Stimulated activated CD8-positive, alpha-beta memory T cell treated with anti-CD3 and anti-CD28 coated beads, Interleukin-4, amount 100 ng/mL, for 24 hours (primary cell): ENCODE results near the gene IQCK.
"Not testable (repeated sequence)": the region's sequence is repeated elsewhere in the genome, so short reads cannot be mapped to it uniquely, and the experiment has no call there.

Experiments
- DNase-seq: peaks from one replicate; pipeline ENCODE4 v3.0.0-alpha.2; 2020; ENCODE audit warnings: low read depth

IQCK gene, protein sequence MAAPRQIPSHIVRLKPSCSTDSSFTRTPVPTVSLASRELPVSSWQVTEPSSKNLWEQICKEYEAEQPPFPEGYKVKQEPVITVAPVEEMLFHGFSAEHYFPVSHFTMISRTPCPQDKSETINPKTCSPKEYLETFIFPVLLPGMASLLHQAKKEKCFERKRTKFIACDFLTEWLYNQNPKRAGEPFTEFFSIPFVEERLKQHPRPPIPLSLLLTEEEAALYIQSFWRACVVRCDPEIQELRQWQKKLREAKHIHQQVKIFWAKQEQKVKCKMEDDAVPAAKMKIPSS

DNA sequence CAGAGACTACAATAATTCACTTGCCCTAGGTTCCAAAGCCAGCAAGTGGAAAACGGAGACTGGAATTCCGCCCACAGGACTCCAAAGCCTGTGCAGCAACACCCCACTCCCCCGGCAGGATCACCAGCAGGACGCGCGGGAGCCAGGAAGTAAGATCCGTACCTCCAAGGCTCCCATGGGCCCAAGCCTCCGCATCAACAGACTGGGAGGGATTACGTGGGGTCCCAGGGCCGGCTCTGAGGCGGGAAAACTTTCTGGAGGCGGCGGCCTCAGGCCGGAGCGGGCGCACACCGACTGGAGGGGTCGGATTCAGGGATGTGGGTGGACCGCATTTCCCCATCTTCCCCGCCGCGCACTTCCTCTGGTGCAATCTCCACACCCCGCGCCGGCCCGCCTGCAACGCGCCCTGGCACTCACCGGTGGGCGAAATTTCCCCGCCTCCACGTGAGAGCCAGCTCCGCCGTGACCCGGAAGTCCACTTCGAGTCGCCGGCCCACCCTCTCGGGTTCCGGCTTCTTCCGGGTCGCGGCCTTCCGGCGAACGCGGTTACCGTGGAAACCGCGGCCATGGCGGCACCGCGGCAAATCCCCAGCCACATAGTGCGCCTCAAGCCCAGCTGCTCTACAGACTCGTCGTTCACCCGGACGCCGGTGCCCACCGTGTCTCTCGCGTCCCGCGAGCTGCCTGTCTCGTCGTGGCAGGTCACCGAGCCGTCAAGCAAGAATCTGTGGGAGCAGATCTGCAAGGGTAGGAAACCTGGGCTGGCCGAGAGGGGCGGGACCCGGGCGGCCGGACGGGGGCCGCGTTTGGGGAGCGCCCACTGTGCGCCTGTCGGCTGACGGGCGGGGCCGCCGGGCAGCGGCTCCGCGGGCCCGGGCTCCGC is at the start of gene IQCK, which contains the start of gene KNOP1:
Gene IQCK (plus strand): TSS at position 531 of the 883 bp plus-strand sequence. CDS start 36 bp downstream, at position 567.
Gene KNOP1 (minus strand): TSS at position 487 of the 883 bp plus-strand sequence. CDS start 3,192 bp downstream, outside the sequence.
- DNase-seq = peak; percentile 84

DNA sequence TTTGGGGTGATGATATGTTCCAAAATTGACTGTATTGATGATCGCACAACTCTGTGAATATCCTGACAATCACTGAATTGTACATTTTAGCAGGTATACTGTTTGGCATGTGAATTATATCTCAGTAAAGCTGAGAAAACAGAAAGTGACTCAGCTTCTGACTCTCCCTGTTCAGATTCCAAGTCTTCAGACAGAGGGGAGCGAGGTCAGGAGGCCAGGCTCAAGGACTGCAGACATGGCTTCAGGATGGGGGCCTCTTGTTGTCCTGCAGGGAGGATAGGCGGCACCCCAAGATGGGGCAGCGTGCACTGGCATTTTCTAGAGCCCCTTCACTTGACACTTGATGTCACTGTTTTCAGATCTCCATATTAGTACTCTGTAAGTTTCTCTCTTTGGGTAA is 45.7 kb upstream of the IQCK start:
- DNase-seq = no peak

DNA sequence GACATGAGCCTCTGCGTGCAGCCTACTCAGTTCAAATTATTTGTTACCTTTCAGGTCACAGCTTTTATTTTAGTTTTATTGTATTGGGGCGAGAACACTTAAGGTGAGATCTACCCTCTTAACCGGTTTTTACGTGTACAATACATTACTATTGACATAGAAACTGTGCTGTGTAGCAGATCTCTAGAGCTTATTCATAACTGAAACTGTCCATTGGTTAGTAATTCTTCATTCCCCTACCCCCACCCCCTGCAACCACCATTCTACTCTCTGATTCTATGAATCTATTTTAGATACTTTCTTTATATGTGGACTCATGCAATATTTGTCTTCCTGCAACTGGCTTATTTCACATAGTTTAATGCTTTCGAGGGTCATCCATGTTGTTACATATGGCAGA is 43.6 kb upstream of the IQCK start:
- DNase-seq = no peak

DNA sequence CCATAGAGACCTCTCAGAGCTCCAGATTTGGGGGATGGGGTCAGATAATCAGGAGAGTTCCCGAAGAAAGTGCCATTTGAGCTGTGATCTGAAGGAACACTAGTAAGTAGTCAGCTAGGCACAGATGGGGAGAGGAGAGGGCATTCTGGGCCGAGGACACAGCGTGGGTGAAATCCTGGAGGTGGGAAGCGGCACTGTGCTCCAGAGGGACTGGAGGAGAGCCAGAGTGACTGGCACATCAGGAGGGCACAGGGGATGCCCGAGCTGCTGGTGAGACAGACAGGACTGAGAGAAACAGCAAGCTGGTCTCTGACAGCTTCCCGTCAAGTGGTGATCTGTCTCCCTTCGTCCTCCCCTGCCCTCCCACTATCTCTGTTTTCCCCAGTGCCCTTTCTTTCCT is 40.7 kb upstream of the IQCK start:
- no peak for DNase-seq

DNA sequence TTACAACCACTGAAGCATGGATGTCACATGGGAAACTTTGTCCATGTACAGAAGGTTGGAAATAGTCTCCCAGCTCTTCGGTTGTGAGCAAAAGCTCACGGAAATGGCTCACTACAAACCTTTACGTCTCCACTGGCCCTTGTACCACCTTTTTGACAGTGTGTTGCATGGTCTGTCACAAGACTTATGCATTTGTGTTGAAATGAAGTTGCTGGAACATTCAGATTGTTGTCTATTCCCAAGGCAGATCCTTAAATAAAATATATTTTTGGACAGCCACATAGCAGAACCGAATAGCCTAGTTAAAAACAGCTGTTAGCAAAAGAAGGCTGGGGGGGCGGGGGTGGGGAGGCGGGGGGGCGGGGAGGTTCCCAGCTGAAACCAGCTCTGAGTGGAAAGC is 39.3 kb upstream of the IQCK start:
- no peak for DNase-seq

DNA sequence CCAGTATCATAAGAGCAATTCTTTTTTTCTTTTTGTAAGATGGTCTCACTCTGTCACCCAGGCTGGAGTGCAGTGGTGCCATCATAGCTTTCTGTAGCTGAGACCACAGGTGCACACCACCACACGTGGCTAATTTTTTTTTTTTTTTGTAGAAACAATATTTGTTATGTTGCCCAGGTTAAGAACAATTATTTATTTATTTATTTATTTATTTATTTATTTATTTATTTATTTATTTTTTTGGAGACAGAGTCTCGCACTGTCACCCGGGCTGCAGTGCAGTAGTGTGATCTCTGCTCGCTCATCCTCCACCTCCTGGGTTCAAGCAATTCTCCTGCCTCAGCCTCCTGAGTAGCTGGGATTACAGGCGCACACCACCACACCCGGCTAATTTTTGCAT is 38.8 kb upstream of the IQCK start:
- DNase-seq = not testable (repeated sequence)

DNA sequence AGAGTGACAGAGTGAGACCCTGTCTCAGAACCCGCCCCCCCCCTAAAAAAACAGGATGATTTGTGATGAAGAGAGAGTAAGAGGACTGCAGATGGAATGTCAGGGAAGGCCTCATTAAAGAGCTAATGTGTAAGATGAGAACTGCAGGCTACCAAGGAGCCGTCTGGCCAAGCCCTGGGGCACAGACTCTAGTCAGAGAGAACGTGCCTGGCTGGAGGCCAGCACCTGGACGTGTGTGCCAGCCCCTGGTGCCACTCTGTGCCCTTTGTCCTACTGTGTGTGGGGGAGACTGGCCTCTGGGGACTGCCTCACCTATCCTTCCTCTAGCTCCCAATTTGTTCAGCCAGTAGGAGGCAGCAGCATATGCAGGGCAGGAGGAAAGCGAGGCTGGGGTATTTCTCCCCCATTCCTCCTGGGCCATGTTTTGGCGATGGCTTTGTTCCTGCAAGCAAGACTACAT is 37.2 kb upstream of the IQCK start:
- no peak for DNase-seq

DNA sequence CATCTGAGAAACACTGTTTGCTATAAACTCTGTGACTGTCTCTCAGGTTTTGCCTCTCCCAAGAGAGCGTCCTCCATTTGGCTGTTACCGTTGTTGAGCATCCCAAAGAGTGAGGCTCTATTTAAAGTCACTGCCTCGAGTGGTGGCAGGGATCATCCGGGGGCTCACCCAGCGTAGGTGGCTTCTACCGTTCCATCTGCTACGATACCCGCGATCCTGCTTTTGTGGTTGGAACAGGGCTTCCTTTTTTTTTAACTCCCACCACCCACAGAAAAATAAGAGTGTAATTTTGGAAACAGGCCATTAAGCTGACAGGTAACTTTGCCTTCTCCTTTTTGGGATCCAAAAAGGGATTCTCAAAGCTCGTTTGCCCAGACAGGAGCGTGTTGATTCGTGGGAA is 36.4 kb upstream of the IQCK start:
- DNase-seq = no peak

DNA sequence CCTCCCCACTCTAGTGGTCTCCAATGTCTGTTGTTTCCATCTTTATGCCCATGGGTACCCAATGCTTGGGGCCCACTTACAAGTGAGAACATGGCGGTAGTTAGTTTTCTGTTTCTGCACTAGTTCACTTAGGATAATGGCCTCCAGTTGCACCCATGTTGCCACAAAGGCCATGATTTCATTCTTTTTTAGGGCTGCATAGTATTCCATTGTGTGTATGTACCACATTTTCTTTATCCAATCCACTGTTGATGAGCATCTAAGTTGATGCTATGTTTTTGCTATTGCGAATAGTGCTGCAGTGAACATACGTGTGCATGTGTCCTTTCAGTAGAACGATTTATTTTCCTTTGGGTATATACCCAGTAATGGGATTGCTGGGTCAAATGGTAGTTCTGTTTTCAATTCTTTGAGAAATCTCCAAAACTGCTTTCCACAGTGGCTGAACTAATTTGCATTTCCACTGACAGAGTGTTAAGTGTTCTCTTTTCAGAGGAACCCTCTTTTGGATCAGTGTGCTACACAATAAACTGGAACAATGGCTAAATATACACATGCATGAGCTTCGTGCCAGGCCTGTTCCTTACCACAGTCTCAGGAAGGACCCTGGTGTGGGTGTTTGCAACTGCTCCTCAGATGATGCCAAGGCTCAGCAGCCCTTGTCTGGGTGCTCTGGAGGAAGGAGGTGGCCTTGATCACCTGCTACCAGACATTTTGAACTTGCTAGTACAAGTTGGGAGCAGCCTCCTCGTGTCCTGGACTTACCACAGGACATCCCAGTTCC is 34.4 kb upstream of the IQCK start:
- no peak for DNase-seq

DNA sequence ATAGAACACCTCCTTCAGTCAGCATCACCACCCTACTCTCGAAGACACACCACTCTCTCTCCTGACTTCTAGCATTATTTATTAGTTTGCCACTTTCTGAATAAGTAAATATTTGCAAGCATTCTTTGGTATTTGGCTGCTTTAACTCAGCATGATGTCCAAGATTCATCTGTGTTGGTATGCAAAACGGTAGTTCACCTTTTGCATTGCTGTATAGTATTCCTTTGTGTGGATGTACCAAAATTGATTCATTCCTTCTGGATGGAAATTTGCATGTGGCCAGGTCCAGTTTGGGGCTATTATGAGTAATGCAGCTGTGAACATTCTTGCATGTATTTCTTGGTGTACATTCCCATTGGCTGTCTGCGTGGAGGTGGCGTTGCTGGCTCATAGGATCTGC is 32.9 kb upstream of the IQCK start:
- DNase-seq = no peak

DNA sequence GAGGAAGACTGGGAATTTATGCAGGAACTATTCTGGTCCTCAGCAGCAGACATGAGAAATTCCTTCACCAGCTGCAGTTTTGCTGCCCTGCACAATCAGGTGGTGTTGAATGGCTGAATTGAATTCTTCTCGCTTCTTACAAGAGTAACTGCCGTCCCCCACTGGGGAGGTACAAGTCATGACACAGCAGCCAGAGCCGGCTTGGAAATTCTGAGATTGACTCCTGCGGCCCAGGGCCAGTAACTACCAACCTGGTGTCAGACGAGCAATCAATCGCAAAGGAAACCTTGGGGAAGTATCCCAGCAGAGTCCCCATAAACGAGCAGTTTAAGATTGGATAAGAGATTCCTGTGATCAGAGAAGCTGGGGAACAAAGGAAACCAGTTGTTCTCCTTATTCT is 30.8 kb upstream of the IQCK start:
- DNase-seq = no peak

DNA sequence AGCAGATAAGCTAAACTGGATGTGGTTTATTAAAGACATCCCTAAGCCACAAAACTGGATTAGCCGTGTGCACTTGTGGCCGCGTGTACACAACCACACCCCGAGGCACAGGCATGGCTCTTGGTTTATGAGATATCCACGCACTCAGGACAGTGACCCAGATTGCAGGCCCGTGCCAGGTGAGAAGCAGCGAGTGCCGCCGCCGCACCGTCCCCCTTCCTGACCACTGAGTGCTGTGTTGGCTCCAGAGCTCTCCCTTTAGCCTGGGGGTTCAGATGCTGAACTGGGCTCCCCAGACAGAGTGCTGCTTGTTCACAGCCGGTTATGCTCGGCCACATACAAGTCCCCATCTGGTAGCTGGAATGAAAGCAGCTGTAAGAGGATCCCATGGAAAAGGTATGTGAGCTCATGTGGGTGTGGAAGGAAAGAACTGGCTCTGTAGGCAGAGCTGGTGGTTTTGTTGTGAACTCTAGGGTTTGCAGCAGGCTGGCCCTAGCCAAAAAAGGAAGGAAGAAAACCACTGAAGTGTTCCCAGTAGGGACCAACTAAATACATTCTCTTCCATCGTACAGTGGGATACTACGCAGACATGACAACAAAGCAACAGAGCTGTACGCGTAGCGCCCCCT is 29.6 kb upstream of the IQCK start:
- DNase-seq = no peak

DNA sequence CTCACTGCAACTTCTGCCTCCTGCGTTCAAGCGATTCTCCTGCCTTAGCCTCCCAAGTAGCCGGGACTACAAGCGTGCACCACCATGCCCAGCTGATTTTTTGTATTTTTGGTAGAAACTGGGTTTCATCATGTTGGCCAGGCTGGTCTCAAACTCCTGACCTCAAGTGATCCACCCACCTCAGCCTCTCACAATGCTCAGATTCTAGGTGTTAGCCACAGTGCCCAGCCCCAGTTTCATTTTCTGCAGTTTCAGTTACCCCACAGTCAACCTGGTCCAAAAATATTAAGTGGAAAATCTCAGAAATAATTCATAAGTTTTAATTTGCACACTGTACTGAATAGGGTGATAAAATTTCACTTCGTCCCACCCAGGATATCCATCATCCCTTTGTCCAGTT is 28.7 kb upstream of the IQCK start:
- DNase-seq = no peak

DNA sequence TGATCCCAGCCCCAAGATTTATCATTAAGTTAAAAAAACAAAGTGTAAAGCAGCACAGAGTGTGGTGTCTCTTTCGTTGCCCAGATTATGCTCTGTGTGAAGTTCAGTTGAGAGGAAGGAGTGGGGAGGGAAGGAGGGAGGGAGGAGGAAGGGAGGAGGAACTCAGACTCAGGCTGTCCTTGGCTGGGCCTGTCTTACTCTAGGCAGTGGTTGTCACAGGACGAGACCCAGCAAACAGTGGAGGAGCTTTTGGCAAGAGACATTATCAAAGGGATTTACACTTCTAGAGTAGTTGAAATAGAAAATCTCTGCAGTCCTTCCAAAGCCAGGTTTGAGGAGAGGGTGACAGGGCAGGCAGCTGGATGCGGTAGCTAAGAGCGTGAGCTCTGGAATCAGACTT is 27.9 kb upstream of the IQCK start:
- DNase-seq = no peak

DNA sequence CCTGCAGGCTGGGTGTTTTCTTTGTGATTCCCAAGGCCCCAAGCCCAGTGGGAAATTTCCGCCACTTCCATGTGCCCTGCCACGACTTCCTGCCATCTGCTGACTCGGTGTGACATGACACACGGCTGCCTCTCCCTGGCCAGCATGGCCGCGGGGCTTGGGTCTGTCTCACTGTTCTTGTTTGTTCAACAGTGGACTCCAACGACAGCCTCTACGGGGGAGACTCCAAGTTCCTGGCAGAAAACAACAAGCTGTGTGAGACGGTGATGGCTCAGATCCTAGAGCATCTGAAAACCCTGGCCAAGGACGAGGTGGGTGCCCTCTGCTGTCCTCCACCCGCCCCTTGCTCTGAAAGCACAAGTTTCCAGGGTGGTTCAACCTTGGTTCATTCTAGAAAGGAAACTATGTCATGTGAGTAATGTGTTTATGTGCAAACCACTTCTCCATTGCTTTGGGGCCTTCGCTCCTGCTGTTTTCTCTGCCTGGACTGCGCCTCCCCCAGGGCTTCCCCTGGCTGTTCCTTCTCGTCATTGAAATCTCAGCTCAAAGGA is 26.8 kb upstream of the IQCK start:
- no peak for DNase-seq

DNA sequence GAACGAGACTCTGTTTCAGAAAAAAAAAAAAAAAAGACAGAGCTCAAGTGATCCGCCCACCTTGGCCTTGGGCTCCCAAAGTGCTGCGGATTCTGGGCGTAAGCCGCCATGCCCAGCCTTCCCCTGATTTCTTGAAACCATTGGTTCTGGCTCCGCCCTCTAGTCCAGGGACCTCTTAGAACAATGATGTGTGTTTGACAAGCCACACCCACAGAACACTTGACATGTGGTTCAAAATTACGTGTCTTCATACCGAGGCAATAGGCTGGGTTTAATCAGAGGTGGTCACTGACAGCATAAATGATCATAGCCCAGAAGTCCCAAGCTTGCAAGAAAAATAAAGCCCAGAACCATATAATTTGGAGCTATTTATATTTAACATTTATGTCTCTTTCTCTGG is 23.1 kb upstream of the IQCK start:
- no peak for DNase-seq

DNA sequence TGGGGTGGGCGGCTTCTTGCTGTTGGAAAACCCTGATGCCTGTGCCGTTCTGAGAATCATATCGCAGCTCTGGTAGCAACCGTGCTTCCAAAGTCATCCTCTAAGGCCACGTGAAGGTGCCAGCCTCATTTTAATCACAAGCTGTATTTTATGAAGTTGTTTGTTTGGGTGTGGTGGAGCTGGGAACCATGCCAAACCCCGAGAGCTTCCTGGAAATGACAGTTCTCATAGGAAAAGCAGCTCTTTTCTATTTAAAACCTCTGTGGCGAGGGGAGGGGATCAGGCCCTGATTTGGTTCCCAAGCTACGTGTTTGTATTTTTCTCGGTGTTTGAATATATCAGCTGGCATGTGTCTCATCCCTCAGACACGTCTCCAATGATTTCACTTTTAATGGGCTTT is 21.7 kb upstream of the IQCK start:
- no peak for DNase-seq

DNA sequence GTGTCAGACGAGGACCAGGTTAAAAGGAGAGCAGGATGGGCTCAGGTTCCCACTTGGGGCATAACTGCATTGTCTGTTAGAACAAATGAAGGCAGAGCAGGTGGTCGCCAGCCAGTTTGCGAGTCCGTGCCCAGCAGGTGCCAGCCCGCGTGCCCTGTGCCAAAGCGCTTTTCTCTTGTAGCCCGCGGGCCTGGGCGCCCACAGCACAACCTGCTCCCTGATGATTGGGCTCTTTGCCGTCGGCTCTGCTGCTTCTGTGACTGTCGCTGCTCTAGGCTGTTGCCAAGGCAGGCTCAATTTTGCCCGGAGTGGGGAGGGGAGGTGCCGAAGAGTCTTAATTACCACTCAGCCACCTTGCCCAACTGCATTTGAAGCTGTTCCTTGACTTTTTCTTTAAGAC is 21.1 kb upstream of the IQCK start:
- DNase-seq = no peak

DNA sequence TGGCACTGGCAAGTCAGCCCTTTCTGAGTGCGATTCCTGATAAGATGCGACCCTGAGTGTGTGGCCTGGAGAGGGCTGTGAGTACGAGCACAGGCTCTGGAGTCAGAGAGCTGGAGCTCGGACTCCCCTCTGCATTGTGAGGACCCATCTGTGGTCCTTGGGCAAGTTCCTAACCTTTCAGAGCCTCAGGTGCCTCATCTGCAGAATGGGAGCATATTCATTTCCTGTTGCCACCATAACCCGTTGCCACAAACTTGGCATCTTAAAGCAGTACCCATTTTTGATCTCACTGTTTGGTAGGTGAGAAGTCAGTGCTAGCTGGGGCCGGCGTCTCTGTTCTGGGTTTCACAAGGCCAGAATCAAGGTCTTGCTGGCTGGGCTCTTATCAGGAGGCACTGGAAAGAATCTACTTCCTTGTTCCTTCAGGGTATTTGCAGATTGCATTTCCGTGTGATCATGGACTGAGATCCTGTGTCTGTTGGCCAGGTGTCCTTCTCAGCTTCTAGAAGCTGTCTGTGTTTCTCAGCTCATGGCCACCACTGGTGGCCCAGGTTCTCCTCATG is 20.2 kb upstream of the IQCK start:
- no peak for DNase-seq

DNA sequence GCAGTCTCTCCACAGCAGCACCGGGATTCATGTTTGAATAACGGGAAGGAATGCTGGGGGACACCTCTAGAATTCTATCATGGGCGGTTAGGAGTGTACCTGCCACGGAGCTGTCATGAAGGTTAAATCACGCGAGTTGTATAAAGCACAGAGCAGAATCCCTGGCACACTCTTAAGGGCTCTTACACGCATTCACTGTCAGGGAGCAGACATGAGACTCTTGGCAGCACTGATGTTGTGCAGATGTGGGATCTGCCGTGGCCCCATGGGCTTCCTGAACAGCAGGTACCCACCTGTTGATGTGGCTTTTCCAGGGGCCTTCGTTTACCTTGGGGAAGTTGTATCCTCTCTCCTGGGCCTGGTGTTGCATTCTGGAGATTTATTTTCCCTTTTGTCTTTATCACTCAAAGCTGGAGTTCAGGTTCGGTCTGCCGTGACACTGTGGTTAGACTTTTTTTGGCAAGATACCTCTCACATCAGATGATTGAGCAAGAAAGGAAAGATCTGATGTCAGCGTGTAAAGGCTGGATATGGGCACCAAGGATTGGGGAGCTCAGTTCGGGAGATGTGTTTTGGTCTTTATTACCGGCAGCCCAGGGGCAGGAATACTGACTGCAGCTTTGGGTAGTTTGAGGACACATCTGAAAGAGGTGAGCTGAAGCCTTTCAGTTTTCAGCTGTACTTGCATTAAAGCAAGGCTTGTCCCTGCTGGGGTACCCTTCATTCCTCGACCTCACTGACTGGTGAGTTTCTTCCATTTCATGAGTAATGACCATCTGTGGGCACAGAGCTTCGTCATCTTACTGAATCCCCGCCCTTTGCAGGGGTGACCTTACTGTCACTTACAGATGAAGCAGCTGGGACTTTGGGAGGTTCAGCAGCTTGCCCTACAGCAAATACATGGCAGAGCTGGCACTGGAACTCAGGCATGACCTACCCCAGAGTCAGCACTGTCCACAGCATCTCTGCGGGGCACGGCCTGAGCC is 19.3 kb upstream of the IQCK start:
- DNase-seq = no peak
